Activated CD4-positive, alpha-beta T cell treated with anti-CD3 and anti-CD28 coated beads, Interleukin-2, amount 50 U/mL, for 4 hours (primary cell): ENCODE data around the gene KIF17.

Experiments used
- DNase-seq, 2 experiments: peaks; one replicate each; pipeline ENCODE4 v3.0.0-alpha.2; 2020

KIF17 gene

GRCh38 chr1:20616847-20617487 is 100.8 kb downstream of the KIF17 start:
- no peak for DNase-seq

- no peak for DNase-seq
Measured at GRCh38 chr1:20615946-20616846, 101.6 kb downstream of the KIF17 start.

- DNase-seq, result no peak
Measured at GRCh38 chr1:20614131-20614579, 103.7 kb downstream of the KIF17 start.
